SK-N-MC (cell line): ENCODE results near the gene ZC4H2.
"Not testable (repeated sequence)": the region's sequence is repeated elsewhere in the genome, so short reads cannot be mapped to it uniquely, and the experiment has no call there.

Experiments used
- DNase-seq: peaks from one replicate; pipeline ENCODE4 v3.0.0-alpha.2; 2011; ENCODE audit warnings: low read depth, low spot score
- H3K27ac ChIP-seq: fragments of 200-600 bp; sonication (generic); 2 replicates; pipeline ENCODE4 v1.5.1; 2016; ENCODE audit warnings: mixed run types
- H3K36me3 ChIP-seq: fragments of 200-600 bp; sonication (generic); 2 replicates; pipeline ENCODE4 v1.6.1; 2017; ENCODE audit warnings: antibody characterized with exemption, low read length, mixed read lengths; ENCODE audit not compliant: insufficient read depth
- H3K4me3 ChIP-seq: fragments of 200-600 bp; sonication (generic); 2 replicates; pipeline ENCODE4 v1.5.1; 2016
- H3K9ac ChIP-seq: fragments of 200-600 bp; sonication (generic); 2 replicates; pipeline ENCODE4 v1.8.0; 2017; ENCODE audit warnings: mixed run types, mixed read lengths; ENCODE audit not compliant: insufficient read length
- H3K9me3 ChIP-seq: fragments of 200-600 bp; sonication (generic); 2 replicates; pipeline ENCODE4 v1.6.1; 2017; ENCODE audit warnings: low read depth, mild to moderate bottlenecking, antibody characterized with exemption, low read length, moderate library complexity, mixed read lengths
- EZH2 ChIP-seq: fragments of 200-600 bp; sonication (generic); IDR thresholded peaks from one replicate; pipeline ENCODE4 v1.6.1; 2017; ENCODE audit warnings: antibody characterized with exemption
- FOXP2 ChIP-seq: optimal IDR thresholded peaks from 2 replicates; pipeline ENCODE3; 2011; ENCODE audit warnings: mild to moderate bottlenecking, moderate library complexity; ENCODE audit not compliant: insufficient read depth; ENCODE audit errors: extremely low read length, control extremely low read depth
- POLR2AphosphoS5 ChIP-seq: IDR thresholded peaks from 2 replicates; pipeline ENCODE4 v1.6.1; 2012; ENCODE audit warnings: mild to moderate bottlenecking, low read depth, low read length, borderline replicate concordance

ZC4H2 gene

DNA sequence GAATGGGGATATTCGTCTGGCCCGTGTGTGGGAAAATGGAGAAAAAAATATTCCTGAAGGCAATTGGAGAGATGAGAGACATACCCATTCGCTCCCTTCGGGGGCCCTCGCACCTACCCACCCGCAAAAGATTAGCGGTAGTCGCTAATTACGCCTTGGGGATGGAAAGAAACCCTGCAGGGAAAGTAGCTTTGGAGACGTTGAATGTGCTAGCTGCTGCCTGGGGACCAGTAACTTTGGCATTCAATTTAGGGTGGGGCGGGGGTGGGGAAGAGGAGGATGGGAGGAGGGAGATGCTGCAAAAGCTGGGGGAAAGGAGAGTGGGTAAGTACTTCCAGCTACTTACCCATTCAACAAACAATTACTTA, 407 bp upstream of the ZC4H2 start:
- H3K9ac ChIP-seq: no peak overlapping the region
- no peaks in the 10 kb centered on the region for H3K36me3 ChIP-seq
- TF ChIP-seq FOXP2 (no peak), EZH2 (no peak), POLR2AphosphoS5 (no peak)
- no peak for DNase-seq
- H3K27ac ChIP-seq: no peak overlapping the region
- H3K9me3 ChIP-seq: no peaks in the 10 kb centered on the region
- peak overlapping the region; percentile 82 for H3K4me3 ChIP-seq

DNA sequence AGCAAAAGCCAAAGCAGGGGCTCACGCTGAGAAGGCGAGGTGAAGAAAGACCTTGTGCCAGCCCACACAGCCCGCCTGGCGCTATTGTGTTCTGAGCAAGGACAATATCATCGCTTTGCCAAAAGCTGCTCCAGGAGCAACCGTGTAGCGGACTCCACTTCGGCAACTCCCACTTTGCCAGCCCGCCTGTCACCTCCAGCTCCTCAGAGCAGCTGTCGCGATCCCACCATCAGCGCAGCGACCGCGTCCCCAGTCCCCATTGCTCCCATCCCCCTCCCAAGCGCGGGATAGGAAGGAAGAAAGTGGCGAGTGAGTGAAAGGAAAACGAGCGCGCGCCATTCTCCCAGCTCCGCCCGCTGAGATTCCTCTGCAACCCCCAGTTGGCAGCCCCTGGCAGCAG, 759 bp downstream of the ZC4H2 start:
- no peak for TF ChIP-seq POLR2AphosphoS5
- TF ChIP-seq FOXP2: no peak
- TF ChIP-seq EZH2: no peak
- Histone ChIP-seq H3K36me3 (no peaks in the 10 kb centered on the region), H3K4me3 (peak overlapping the region; percentile 82), H3K9me3 (no peaks in the 10 kb centered on the region), H3K27ac (no peak overlapping the region), H3K9ac (peak overlapping the region; percentile 53)
- no peak for DNase-seq

DNA sequence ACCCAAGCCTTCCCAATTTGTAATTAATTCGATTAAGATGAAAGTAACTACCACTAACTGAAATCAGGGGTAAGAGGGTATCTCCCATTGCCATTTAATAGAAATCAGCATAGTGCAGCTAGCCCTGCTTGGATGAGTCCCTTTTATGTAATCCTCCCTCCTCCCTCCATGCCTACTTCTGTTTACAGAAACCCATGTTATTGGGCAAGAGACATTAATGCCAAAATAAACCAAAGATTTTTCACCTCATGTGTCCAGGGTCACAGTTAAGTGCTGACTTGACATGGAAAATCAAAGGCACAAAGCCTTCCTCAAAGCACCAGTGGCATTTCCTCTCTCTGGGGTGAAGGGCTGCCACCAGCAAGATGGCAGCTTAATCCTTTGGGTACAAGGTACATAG, 50.8 kb downstream of the ZC4H2 start:
- no peak for DNase-seq
- Histone ChIP-seq H3K36me3 (no peaks in the 10 kb centered on the region), H3K4me3 (no peak overlapping the region), H3K9me3 (peaks cover 4% of the 10 kb centered on the region; the same call in 1 of the 2 replicates), H3K9ac (no peak overlapping the region), H3K27ac (no peak overlapping the region)
- TF ChIP-seq EZH2 (no peak), POLR2AphosphoS5 (no peak), FOXP2 (no peak)

- TF ChIP-seq EZH2 (no peak), FOXP2 (no peak), POLR2AphosphoS5 (no peak)
- H3K36me3 ChIP-seq: no peaks in the 10 kb centered on the region
- no peak overlapping the region for H3K4me3 ChIP-seq
- no peak overlapping the region for H3K9ac ChIP-seq
- H3K9me3 ChIP-seq: no peaks in the 10 kb centered on the region
- DNase-seq: no peak
- no peak overlapping the region for H3K27ac ChIP-seq
These were observed 68.1 kb downstream of the ZC4H2 start for GRCh38 chrX:64908121-64908520.

DNA sequence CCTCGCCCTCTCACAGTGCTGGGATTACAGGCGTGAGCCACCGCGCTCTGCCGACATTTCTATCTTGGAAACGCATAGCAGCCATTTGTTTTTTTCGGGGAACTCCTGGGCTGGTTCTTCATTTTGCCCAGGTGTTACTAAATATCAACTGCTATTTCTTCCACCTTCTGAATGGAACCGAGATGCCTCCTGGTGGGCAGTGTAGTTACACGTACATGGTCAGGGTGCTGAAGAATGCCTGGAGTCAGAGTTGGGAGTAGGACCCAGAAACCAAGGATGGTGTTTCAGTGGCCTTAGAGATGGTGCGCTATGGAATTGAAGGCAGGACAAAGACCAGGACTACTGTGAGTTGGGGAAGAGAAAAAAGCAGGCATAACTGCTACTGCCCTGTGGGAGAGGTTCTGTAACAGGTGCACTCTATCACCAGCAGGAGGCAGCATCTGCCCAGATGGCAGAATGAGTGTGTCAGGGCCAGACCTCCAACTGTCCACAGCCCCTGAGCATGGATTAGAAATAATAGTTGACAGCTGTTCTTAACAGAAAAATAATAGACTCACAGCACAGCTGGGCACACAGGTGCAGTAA, 81.7 kb downstream of the ZC4H2 start:
- Histone ChIP-seq H3K9ac (no peak overlapping the region), H3K4me3 (no peak overlapping the region), H3K27ac (no peak overlapping the region), H3K9me3 (no peaks in the 10 kb centered on the region), H3K36me3 (no peaks in the 10 kb centered on the region)
- DNase-seq: no peak
- TF ChIP-seq FOXP2 (no peak), EZH2 (no peak), POLR2AphosphoS5 (no peak)

DNA sequence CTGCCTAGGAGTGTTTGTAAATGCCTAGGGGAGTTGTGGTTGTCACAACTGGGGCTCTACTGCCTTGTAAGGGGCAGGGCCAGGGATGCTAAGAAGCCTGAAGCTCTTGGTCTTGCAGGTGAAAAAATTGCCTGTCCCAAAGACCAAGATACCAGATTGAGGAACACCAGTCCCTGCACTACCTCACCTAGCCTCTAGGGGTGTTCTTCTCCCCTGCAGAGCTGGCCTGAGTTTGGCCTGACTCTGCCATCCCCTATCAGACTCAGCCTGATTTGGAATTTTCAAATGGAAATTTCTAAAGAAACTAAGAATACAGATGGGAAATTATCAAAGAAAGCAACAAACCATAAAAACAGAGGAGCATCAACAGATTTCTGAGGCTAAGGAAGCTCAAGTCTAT, 90.4 kb downstream of the ZC4H2 start:
- H3K9ac ChIP-seq: no peak overlapping the region
- H3K9me3 ChIP-seq: no peaks in the 10 kb centered on the region
- DNase-seq: no peak
- TF ChIP-seq EZH2: no peak
- TF ChIP-seq POLR2AphosphoS5: no peak
- no peak for TF ChIP-seq FOXP2
- H3K36me3 ChIP-seq: no peaks in the 10 kb centered on the region
- H3K27ac ChIP-seq: no peak overlapping the region
- no peak overlapping the region for H3K4me3 ChIP-seq

DNA sequence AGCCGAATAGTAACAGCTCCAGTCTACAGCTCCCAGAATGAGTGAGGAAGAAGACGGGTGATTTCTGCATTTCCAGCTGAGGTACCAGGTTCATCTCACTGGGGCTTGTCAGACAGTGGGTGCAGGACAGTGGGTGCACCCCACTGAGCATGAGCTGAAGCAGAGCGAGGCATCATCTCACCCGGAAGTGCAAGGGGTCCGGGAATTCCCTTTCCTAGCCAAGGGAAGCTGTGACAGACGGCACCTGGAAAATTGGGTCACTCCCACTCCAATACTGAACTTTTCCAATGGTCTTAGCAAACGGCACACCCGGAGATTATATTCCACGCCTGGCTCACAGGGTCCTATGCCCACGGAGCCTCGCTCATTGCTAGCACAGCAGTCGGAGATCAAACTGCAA, 97.5 kb downstream of the ZC4H2 start:
- H3K9me3 ChIP-seq, H3K9ac ChIP-seq, DNase-seq, H3K4me3 ChIP-seq, H3K36me3 ChIP-seq, H3K27ac ChIP-seq: not testable (repeated sequence)

DNA sequence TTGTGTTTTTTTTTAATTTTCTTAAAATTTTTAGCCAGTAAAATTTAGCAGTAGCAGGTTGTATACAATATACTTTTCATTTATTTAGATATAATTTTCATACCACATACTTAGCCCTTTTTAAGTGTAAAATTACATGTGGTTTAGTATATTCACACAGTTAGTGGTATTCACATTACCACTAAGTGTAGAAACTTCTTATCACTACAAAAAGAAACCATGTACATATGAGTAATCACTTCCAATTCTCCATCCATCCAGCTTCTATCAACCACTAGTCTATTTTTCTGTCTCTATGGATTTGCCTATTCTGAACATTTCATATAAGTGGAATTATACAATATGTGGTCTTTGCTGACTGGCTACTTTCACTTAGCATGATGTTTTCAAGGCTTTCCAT, 109.0 kb downstream of the ZC4H2 start:
- Histone ChIP-seq H3K36me3 (no peaks in the 10 kb centered on the region), H3K27ac (no peak overlapping the region), H3K9me3 (no peaks in the 10 kb centered on the region), H3K4me3 (no peak overlapping the region), H3K9ac (no peak overlapping the region)
- TF ChIP-seq EZH2 (no peak), POLR2AphosphoS5 (no peak), FOXP2 (no peak)
- no peak for DNase-seq
